ENCODE data around the gene PRKAG2.
"Not testable (repeated sequence)": the region's sequence is repeated elsewhere in the genome, so short reads cannot be mapped to it uniquely, and the experiment has no call there.

Gene PRKAG2

DNA sequence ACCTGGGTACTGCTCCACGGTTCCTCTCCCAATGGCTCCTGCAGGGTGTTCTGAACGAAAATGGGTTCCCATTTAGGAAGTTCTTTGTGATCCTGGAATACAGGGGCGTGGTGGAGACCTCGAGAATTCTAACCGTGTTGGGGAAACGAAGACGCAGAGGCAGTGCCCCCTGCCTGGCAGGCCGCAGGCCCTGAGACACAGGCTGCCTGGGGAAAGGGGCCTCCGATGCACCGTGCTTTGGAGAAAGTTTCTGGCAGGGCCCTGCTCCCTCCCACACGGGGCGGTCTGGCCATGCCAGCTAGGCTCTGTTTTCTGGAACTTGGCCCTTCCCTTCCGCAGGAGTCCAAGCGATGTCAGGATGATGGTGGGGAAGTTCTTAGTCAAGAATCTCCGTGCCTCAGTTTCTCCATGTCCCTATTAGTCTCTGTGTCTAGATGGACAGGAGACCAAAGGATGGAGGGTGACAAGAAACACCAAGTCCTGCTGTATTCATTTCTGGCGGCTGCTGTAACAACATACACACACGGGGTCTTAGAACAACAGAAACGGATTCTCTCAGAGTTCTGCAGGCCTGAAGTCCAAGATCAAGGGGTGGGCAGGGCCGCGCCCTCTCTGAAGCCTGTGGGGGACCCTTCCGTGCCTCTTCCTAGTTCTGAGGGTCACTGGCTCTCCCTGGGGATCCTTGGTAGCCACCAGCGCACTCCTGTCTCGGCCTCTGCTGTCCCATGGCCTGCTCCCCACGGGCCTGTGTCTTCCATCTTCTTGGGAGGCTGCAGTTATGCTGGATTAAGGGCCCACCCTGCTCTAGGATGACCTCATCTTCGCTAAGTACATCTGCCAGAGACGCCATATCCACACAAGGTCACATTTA is 27.7 kb downstream of the PRKAG2 start:
- no peak for DNase-seq

DNA sequence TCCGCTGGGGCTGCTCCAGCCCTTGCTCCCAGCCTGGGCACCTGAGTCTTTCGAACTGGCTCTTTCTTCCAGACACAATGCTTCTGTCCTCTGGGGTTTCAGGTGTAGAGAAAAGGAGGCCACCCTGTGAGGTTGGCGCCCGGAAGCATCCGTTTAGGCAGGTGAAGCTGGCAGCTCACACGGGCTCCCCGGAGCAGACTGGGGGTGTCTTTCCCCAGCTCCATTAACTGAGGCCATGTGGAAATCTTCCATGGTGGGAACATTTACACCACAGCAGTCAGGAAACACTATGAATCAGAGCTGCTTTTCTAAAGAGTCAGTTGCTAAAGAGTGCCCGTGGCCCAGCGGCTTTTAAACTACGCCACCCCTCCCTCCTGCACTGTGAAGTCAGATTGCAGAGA is 29.2 kb downstream of the PRKAG2 start:
- DNase-seq: no peak

DNA sequence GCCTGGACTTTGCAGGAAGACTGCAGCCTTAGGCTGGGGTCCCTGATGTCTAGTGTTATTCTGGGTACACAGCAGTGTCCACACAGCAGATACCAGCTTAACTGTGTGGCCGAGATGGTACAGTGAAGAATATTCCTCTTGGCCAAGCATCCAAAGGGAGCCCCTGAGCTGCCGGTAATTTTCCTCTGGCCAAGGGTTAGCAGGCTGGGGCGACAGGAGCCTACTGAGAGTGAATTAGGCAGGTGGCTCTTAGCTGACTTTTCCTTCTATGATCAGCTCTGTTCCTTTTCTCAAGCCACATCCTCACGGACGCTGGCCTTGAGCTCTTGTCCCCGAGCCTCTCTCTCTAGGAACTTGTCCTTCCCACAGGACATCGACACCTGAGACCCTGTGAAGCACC is 29.8 kb downstream of the PRKAG2 start:
- no peak for DNase-seq

DNA sequence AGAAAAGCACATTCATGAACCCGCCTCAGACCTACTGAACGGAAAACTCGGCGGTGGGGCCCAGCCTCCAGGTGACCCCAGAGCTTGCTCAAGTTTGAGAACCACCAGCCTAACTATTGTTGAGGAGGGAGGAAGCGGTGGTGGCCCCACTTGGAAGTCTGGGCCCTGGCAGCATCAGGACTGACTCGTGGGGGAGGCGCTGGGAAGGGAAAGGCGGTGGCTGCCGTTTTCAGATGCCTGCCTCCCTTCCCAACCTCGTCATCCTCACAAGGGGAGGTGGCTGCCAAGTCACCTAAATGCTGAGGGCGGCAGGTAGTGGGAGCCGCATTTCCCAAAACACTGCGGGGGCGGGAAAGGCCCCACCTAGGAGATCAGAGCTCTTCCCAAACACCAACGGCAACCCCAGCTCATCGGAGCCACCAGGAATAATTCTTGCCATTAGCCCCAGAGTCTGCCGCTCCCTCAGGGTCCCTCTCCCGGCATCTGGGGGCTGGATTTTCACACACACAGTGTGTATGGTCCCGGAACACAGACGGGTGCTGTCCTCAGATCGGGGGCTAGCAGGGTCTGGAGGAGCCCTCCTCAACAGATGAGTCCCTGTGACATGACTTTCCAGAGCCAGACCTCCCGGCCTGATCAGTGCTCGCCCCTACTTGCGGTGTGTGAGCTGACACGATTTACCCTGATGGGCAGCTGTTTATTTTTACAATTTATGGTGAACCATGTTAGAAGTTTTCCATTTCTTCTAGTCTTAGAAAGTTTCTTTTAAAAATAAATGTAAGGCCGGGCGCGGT is 31.3 kb downstream of the PRKAG2 start:
- DNase-seq: no peak

DNA sequence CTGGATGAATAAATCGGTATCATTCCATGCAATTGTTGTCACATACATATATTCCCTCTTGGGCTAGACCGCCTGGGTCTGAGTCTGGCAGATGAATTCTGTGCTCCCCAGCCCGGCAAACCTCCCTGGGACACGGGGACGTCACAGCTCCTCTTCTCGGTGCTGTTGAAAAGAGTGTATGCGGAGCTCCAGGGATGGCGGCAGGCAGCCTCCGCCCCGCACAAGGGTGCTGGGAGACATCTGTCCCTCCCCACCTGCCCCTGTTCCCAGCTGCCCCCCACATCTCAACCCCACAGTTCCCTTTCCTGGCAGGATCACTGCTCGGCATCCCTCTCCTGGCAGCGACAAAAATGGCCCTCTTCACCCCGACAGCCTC is 32.1 kb downstream of the PRKAG2 start:
- DNase-seq: no peak

DNA sequence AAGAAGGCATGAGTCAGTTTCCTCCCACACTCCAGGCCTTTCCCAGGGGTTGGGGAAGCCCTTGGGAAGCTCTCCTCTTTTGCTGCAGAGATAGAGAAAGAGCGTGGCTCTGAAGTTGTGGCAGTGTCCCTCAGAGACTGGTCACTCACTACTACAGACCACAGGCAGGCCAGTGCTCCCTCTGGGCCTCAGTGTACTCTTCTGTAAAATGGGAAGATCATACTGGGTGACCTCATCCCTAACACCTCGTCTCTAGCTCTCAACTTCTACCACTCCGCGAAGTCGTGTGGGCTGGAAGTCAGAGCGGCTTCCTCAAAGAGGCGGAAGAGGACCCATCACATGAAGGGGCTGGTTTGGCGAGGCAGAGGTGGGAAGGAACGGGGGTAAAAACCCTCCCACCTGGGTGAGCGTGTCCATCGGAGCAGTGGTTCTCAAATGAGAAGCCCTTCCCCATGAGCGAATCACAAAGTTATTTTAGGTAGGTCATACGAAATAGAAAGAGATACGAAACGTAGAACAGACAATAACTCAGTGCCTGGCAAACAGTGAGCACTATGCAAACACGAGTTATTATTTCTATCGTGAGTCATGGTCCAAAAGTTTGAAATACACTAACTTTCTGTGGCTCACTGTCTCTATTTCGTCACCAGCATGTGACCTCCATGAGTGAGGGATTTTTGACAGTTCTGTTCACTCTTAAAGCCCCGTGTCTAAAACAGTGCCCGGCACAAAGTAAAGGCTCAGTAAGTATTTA is 32.7 kb downstream of the PRKAG2 start:
- peak; percentile 18 for DNase-seq

DNA sequence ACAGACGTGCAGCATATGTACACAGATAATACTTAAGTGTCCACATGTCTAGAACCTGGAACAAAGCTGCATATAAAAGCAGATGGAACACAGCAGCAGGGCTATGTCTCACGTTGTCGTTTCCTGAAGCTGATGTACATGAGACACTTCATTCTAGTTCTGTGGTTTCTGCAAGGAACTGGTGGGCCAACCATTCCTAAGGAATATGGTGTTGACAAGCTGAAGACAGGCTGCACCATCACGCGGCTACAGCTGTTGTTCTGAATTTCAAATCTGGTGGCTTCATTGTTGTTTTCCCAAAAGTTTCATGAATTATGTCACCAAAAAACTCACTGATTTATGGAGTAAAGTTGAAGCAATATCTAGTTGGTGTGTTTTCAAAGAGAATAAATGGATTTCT is 33.7 kb downstream of the PRKAG2 start:
- DNase-seq: no peak

DNA sequence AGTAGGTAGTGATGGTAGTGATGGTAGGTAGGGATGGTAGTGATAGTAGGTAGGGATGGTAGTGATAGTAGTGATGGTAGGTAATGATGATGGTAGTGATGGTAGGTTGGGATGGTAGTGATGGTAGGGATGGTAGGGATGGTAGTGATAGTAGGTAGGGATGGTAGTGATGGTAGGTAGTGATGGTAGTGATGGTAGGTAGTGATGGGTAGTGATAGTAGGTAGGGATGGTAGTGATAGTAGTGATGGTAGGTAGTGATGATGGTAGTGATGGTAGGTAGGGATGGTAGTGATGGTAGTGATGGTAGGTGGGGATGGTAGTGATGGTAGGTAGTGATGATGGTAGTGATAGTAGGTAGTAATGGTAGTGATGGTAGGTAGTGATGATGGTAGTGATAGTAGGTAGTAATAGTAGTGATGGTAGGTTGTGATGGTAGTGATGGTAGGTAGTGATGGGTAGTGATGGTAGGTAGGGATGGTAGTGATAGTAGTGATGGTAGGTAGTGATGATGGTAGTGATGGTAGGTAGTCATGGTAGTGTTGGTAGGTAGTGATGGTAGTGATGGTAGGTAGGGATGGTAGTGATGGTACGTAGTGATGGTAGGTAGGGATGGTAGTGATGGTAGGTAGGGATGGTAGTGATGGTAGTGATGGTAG is 35.4 kb downstream of the PRKAG2 start:
- not testable (repeated sequence) for DNase-seq

DNA sequence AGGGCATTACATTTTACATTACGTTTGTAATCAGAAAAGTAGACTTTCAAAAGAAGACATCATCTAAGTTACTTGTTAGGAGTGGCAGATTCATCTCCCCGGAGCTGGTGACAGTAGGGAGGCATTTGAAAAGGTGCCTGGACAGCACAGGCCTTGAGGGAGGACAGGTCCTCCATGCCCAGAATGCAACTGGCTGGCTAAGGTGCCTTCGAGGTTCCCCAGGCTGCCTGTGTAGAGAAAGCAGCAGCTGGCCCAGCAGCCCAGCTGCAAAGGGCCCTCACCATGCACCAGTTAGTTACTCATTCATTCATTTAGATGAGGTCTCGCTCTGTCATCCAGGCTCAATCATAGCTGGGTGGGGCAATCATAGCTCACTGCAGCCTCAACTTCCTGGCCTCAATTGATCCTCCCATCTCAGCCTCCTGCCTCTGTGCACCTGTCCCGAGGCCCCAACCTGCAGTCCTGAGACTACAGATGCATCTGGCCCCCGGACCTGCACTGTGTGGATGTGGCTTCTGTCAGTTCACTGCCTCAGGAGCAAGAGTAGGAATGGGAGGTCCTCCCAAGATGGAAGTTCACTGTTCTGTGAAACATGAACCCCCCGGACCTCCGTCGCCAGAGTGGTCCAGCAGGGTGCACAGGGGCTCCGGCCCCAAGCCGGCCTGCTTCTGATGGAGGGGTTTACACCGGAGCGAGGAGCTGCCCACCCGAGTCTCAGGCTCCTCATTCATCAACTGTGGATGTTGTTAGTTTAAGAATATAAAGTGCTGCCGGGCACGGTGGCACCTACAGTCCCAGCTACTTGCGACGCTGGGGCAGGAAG is 36.6 kb downstream of the PRKAG2 start:
- DNase-seq: no peak

DNA sequence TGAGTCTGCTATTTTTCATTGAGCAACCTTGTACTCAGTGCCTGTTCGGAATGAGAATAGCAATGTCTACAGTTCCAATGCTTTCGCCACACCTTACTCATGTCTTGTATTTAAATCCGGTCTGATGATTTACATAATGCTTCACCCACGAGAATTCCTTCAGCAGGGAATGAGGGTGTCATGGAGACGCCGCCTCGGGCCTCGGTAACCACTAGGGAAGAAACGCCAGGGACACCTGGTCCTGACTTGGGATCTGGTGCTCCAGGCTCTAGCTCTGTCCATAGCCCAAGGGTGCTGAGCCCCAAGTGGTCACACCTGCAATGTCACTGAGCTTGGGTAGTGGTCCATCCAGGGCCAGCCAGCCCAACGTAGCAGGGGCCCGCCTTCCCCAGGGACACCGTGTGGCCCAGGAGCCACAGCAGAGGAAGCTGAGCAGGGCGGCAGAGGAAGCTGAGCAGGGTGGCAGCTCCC is 37.4 kb downstream of the PRKAG2 start:
- no peak for DNase-seq

DNA sequence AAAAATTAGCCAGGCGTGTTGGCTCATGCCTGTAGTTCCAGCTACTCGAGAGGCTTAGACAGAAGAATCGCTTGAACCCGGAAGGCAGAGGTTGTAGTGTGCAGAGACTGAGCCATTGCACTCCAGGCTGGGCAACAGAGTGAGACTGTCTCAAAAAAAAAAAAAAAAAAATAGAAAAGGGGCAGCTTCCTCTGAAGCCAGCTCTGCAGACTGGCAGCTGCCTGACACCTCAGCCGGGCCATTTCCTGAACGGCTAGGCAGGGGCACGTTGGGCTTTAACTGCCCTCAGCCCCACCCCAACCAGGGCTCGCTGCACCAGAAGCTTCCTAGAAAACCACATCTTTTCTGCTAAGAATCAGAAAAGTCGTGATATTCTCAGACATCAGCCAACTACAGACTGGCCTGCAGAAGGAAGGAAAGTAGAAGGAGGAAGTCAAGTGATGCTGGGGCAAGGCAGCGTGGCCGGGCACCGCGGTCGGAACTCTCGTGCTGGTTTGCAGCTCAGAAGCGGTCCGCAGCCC is 38.0 kb downstream of the PRKAG2 start:
- DNase-seq: no peak

DNA sequence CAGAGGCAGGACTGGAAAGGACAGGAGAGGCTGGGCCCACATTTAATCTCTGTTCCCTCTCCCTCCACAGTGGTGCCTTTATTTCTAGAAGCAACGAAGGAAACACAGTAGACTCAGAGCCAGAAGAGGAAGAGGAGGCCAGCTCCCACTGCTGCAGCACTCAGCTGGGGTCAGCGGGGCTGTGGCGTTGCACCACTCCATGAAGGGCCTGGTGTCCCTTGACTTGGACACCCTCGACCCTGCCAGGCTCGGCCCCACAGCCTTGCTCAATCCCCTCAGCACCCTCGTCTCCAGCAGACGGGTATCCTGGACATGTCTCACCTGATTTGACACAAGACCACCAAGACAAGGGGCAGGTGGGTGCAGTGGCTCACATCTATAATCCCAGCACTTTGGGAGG is 38.8 kb downstream of the PRKAG2 start:
- DNase-seq: no peak

DNA sequence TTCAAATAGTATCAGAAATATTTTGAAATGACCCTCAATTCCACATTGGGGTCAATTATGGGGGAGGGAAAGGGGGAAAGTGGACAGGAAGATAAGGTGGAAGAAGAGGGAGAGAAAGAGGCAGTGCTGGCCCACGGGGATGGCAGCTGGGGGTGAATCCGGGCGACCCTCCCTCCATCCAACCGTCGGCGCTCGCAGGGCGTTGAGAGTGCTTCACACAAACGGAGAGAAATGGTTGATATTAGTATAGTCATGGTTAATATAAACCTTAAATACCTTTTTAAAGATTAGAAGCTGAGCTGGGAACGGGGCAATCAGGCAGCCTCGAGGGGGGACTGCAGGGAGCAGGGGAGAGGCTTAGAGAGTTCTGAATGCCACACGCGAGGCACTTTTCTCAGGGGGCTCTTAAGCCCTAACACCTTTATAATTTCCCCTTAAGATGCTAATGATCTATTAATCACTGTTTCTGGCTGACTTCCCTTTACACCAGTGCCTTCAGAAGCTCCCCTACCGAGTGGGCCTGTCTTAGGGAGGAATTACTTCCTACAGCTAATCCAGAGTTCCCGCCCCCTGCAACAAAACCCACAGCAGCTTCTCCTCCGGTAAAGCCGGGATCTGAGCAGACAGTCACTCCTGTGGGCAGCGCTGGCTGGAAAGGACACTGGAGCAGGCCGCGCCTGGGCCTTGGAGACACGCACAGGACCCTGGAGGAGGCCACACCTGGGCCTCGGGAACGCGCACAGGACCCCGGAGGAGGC is 39.5 kb downstream of the PRKAG2 start:
- no peak for DNase-seq

DNA sequence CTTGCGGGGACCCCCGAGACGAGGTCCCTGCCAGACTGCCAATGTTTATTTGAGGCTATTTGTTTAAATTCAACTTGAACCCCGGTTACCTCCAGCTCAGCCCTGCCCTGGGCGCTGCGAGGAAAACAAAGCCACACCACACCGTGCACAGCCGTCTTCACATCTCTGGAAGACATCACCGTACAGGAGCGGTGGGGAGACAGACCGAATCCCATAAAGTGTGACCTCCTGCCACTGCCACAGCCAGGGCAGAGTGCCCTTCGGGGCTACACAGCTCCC is 40.0 kb downstream of the PRKAG2 start:
- no peak for DNase-seq

DNA sequence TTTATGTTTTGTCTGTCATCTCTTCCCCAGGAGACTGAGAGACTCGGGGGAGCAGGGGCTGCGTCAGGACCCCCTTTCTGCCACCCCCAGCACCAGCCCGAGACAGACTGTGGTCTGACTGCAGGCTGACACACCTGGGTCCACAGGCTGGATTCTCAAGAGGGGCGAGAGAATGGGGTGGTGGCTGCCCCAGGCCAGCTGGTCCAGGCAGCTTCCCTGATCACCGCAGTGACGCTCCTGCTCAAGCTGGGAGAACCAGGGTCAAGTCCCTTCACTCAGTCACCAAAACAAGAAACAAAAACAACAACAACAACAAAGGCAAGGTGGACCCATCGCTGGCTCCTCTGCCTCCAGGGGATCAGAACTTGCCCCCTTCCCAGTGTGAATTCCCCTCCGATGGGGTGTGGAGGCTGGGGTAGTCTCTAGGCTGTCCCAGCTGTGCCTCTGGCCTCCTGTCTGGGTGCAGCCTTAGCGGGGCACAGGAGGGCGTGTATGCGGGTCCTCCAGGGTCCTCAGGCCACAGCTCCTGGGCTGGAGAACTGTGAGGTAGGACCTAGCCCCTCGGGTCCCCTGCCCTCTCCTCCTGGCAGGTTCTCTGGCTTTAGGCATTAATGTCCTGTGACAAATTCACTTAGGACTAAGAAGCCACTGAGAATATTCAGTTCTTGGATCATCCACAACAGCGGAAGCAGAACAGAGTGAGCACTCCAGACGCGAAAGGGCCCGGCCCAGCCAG is 40.6 kb downstream of the PRKAG2 start:
- no peak for DNase-seq

DNA sequence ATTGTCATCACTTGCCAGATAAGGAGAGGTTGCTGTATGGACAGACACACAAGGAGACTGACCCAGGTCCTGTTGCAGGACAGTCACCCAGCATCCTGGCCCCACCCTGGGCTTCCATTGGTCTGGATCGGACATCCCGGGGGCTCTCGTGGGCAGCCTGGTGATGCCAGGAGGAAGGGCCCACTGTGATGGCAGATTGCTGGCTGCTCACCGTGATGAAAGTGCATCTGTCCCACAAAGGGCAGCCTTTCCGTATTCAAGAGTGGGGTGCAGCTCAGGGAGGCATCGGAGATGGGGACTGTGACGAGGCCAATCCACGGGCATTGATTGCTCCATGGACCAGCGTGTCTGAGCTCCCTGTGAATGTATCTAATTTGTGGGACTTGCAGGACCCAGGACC is 41.3 kb downstream of the PRKAG2 start:
- DNase-seq: no peak

DNA sequence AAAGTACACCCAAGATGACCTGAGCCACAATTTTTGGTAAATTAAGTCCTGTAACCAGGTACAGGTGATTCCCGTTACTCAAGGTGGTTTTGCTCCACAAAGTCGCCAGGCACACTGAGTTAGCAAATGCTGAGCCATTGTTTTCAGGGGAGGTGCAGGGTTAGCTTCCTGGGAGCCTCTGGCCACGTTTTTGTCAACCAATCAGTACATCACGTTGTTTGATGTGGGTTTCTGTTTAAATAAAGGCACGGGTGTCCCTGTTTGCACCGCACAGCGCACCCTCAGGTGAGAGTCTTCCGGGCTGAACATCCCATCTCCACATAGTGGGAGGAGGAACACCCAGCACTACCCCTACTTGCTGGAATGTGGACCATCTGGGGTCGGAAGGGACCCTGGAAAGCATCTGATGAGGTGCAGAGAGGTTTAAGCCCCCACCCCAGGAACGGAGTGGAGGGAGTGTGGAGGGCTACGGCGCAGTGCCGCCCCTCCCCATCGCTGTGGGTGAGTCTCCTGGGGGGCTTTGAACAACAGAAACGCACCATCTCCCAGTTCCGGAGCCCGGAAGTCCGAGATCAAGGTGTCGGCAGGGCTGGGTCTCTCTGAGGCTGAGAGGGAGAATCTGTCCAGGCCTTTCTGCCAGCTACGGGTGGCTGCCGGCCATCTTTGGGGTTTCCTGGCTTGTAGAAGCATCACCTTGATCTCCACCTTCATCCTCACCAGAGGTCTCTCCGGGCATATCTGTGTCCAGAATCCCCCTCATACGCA is 42.5 kb downstream of the PRKAG2 start:
- DNase-seq: no peak

DNA sequence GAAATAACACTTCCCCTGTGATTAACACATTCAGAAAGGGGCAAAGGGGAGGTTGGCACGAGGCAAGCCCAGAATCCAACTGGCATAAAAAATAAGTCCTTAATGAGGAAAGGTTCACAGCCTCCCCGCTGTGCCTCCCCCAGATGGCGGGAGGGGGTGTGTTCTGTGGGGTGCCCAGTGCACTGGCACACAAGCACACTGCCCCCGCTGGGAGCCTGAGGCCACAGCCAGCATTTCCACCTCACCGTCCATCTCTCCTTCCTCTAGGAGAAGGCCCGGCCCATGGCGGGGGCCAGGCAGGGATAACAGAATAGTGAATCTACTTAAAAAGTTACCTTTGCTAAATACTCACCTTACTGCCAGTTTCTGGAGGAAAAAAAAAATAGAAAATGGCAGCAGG is 43.2 kb downstream of the PRKAG2 start:
- DNase-seq: no peak

DNA sequence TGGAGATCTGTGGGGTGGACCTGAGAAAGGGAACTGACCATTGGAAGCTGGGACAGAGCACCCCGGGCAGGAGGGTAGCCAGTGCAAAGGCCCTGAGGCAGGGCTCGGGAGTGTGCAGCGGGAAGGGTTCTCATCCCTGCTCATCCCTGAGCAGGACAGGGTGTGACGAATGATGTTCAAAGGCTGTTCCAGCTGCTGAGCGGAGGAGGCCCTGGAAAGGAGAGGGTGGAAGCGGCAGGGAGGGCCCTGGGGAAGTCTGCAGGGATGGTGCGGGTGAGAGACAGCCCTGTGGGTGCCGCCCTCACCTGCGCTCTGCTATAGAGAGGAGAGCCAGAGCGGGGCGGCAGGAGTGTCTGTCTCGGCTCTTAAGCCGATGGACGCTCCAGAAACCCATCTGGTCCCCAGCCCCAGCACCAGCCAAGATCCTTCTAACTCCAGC is 43.7 kb downstream of the PRKAG2 start:
- DNase-seq: no peak

DNA sequence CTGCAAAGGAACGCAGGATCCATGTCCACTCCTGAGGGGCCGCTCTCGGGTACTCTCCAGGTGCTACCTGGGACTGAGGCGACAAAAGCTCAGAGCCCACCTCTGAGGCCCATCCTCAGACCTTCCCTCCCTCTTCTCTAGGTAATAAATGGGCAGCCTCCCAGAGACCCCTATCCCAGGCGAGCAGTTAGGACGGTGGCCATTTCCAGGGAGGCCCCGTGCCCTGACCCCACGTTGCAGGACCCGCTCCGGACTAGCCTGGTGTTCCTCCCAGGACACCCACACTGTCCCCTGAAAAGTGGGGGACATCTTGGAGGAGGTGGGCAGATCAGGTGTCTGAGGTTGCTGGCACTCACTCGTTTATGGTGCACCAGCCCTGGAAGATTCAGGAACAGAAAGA is 44.3 kb downstream of the PRKAG2 start:
- no peak for DNase-seq

Data from fibroblast of upper back skin (primary cell).